Hepatocyte (in vitro differentiated cells): ENCODE data around the gene INPP5D.

ENCODE experiments used
- EZH2 ChIP-seq: fragments of 200-600 bp; sonication (generic); IDR thresholded peaks from 2 replicates; pipeline ENCODE4 v1.6.1; 2016; ENCODE audit warnings: antibody characterized with exemption, mild to moderate bottlenecking, borderline replicate concordance
- EZH2phosphoT487 ChIP-seq: fragments of 200-600 bp; sonication (generic); IDR thresholded peaks from one replicate; pipeline ENCODE4 v1.6.1; 2018; ENCODE audit warnings: antibody characterized with exemption, mild to moderate bottlenecking, low read depth, moderate library complexity; ENCODE audit not compliant: unreplicated experiment, severe bottlenecking
- TF ChIP-seq, protein P1 (sequence below): fragments of 200-600 bp; sonication (generic); IDR thresholded peaks from 2 replicates; pipeline ENCODE4 v1.5.1; 2016; ENCODE audit warnings: antibody characterized with exemption, mild to moderate bottlenecking; ENCODE audit not compliant: poor library complexity

DNA sequence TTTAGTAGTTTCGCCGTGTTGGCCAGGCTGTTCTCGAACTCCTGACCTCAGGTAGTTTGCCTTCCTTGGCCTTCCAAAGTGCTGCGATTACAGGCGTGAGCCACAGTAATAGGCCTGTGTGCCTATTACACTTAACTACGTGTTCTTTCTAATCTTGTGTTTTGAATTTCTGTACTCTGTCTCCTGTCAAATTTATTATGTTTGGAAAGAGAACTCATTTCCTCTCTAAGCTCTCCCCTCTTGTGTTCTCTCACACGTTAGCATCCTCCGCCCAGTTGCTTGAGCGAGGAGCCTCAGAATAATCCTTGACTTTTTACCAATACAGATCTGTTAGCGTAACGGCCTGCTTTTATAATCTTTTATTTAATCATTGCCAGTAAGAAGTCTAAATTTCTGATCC is 195.0 kb downstream of the INPP5D start:
- TF ChIP-seq, protein P1, sequence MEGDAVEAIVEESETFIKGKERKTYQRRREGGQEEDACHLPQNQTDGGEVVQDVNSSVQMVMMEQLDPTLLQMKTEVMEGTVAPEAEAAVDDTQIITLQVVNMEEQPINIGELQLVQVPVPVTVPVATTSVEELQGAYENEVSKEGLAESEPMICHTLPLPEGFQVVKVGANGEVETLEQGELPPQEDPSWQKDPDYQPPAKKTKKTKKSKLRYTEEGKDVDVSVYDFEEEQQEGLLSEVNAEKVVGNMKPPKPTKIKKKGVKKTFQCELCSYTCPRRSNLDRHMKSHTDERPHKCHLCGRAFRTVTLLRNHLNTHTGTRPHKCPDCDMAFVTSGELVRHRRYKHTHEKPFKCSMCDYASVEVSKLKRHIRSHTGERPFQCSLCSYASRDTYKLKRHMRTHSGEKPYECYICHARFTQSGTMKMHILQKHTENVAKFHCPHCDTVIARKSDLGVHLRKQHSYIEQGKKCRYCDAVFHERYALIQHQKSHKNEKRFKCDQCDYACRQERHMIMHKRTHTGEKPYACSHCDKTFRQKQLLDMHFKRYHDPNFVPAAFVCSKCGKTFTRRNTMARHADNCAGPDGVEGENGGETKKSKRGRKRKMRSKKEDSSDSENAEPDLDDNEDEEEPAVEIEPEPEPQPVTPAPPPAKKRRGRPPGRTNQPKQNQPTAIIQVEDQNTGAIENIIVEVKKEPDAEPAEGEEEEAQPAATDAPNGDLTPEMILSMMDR = no peak
- TF ChIP-seq EZH2 = no peak
- no peak for TF ChIP-seq EZH2phosphoT487
